ENCODE results near the gene RAI1.

RAI1 gene

GRCh38 chr17:17809531-17810083 lies 128.3 kb downstream of the RAI1 start:
- peaks cover 91% of the 10 kb centered on the region for H3K36me3 Mint-ChIP-seq (ENCODE audit: low read depth)
- no peaks in the 10 kb centered on the region for H3K27me3 Mint-ChIP-seq
- intact Hi-C loops (cut with micrococcal nuclease) = no loop called here
- no peak overlapping the region for H3K4me3 Mint-ChIP-seq
- H3K9me3 Mint-ChIP-seq = no peaks in the 10 kb centered on the region
- H3K27ac Mint-ChIP-seq = no peak overlapping the region
- no peaks in the 10 kb centered on the region for H3K4me1 Mint-ChIP-seq (ENCODE audit: low read depth)

DNA sequence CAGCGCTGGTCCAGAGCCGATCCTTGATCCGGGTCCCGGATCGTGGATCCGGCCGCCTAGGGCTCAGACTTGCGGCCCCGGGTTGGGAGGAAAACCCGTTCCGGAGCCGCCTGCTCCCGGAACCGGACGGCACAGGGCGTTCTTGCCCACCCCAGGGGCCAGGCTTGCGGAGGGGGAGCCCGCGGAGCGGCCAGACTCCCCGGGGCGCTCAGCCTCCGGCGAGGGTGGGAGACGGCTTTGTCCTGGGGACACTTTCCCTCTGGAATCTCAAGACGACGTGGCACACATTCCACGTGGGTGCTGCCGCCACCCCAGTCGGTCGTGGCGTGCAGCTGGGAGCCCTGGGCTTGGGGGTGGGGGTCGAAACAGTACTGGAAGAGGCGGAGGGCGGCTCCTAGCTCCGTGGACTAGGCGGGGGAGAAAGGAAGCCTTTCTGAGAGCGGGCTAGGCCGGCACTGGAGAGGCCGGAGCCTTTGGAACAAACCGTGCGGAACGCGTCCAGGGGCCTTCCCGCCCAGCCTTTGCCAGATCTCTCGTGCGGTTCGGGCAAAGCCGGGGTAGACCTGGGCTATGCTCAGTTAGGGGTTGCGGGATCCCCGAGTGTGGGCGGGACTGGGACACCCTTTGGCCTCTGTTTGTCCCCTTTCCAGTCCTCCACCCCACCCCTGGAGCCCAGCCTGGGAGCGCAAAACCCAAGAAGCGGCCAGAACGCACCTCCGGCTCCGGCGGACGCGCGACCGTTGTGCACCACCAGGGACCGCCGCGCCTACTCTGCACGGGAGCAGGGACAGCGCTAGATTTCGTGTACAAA lies 129.0 kb downstream of the RAI1 start:
- Mint-ChIP-seq H3K4me1 (ENCODE audit: low read depth) (no peaks in the 10 kb centered on the region), H3K27me3 (no peaks in the 10 kb centered on the region), H3K36me3 (ENCODE audit: low read depth) (peaks cover 93% of the 10 kb centered on the region), H3K4me3 (no peak overlapping the region), H3K9me3 (no peaks in the 10 kb centered on the region), H3K27ac (no peak overlapping the region)
- intact Hi-C loops (cut with micrococcal nuclease) = no loop called here

DNA sequence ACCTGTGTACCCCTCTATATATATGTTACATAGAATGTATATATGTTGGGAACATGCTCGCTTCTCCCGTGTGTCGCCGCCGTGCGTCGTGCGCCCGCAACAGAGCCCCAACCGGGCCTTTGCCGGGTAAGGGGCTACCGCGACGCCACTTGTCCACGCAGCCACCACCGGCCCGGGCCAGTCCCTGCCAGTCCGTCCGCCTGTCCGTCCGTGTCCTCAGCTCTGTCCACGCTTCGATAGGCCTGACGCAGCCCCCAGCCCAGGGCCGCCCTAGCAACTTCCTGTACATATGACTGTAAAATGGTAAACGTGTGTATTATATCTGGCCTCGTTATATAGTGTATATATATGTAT lies 129.6 kb downstream of the RAI1 start:
- peaks cover 93% of the 10 kb centered on the region for H3K36me3 Mint-ChIP-seq (ENCODE audit: low read depth)
- intact Hi-C loops (cut with micrococcal nuclease) = no loop called here

DNA sequence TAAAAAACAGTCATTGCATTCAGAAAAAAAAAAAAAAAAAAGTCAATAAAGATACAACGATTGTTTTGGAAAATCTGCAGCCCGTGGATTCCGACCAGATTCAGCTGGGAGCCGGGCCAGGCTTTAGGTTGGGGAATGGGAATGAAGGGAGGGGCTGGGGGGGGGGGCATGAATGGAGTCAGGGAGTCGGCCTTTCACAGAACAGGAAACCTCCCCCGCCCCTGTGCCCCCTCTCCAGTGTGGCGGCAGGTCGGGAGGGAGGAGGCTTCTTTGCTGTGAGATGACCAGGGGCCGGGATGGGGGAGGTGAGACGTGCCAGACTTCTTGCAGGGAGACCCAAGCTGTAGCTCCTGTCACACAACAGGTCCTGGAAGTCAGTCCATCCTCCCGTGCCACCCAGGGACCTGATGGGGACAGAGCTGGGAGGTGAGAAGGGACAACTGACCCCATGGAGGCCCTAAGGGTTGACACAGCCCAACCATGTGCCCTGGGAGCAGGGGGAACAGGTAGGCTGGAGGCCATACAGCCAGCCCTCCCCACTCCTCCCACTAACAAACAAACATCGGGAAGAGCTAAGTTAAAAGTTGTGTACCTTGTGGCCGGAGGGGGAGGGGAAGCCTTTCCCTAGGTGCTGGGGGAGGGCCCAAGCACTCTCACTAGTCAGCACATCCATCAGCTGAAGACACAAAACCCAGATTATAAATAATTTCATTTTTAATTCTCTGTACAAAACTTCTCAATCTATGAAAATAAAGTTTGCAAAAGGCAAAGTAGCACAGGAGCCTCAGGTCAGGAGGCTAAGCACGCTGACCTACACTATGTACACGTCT lies 130.3 kb downstream of the RAI1 start:
- H3K4me3 Mint-ChIP-seq = no peak overlapping the region
- intact Hi-C loops (cut with micrococcal nuclease) = loop anchor here (1.0 kb wide), 1 partner anchor 49 kb away; no protein-coding TSS in a partner anchor
- H3K27ac Mint-ChIP-seq = no peak overlapping the region
- no peaks in the 10 kb centered on the region for H3K9me3 Mint-ChIP-seq
- H3K4me1 Mint-ChIP-seq (ENCODE audit: low read depth) = peaks cover 6% of the 10 kb centered on the region
- peaks cover 94% of the 10 kb centered on the region for H3K36me3 Mint-ChIP-seq (ENCODE audit: low read depth)
- H3K27me3 Mint-ChIP-seq = no peaks in the 10 kb centered on the region

More for the DNA sequence above, 129.6 kb downstream of the RAI1 start:
- no peaks in the 10 kb centered on the region for H3K9me3 Mint-ChIP-seq
- no peak overlapping the region for H3K27ac Mint-ChIP-seq
- no peak overlapping the region for H3K4me3 Mint-ChIP-seq
- H3K4me1 Mint-ChIP-seq (ENCODE audit: low read depth) = no peaks in the 10 kb centered on the region
- no peaks in the 10 kb centered on the region for H3K27me3 Mint-ChIP-seq

- intact Hi-C loops (cut with micrococcal nuclease) = loop anchor here (1.0 kb wide), 1 partner anchor 48 kb away; no protein-coding TSS in a partner anchor
- Mint-ChIP-seq H3K36me3 (ENCODE audit: low read depth) (peaks cover 96% of the 10 kb centered on the region), H3K27ac (no peak overlapping the region), H3K4me1 (ENCODE audit: low read depth) (peaks cover 13% of the 10 kb centered on the region), H3K27me3 (no peaks in the 10 kb centered on the region), H3K9me3 (no peaks in the 10 kb centered on the region), H3K4me3 (no peak overlapping the region)
Observed at GRCh38 chr17:17812211-17813054, 131.2 kb downstream of the RAI1 start.

- H3K4me3 Mint-ChIP-seq = no peak overlapping the region
- peaks cover 98% of the 10 kb centered on the region for H3K36me3 Mint-ChIP-seq (ENCODE audit: low read depth)
- H3K4me1 Mint-ChIP-seq (ENCODE audit: low read depth) = peaks cover 14% of the 10 kb centered on the region
- H3K9me3 Mint-ChIP-seq = no peaks in the 10 kb centered on the region
- H3K27me3 Mint-ChIP-seq = no peaks in the 10 kb centered on the region
- intact Hi-C loops (cut with micrococcal nuclease) = no loop called here
- H3K27ac Mint-ChIP-seq = no peak overlapping the region
Observed at GRCh38 chr17:17813055-17813724, 131.9 kb downstream of the RAI1 start.

GRCh38 chr17:17813725-17814095 lies 132.5 kb downstream of the RAI1 start:
- H3K36me3 Mint-ChIP-seq (ENCODE audit: low read depth) = peaks cover 100% of the 10 kb centered on the region
- H3K9me3 Mint-ChIP-seq = no peaks in the 10 kb centered on the region
- no peaks in the 10 kb centered on the region for H3K27me3 Mint-ChIP-seq
- peaks cover 20% of the 10 kb centered on the region for H3K4me1 Mint-ChIP-seq (ENCODE audit: low read depth)
- H3K27ac Mint-ChIP-seq = no peak overlapping the region
- no peak overlapping the region for H3K4me3 Mint-ChIP-seq
- intact Hi-C loops (cut with micrococcal nuclease) = no loop called here

DNA sequence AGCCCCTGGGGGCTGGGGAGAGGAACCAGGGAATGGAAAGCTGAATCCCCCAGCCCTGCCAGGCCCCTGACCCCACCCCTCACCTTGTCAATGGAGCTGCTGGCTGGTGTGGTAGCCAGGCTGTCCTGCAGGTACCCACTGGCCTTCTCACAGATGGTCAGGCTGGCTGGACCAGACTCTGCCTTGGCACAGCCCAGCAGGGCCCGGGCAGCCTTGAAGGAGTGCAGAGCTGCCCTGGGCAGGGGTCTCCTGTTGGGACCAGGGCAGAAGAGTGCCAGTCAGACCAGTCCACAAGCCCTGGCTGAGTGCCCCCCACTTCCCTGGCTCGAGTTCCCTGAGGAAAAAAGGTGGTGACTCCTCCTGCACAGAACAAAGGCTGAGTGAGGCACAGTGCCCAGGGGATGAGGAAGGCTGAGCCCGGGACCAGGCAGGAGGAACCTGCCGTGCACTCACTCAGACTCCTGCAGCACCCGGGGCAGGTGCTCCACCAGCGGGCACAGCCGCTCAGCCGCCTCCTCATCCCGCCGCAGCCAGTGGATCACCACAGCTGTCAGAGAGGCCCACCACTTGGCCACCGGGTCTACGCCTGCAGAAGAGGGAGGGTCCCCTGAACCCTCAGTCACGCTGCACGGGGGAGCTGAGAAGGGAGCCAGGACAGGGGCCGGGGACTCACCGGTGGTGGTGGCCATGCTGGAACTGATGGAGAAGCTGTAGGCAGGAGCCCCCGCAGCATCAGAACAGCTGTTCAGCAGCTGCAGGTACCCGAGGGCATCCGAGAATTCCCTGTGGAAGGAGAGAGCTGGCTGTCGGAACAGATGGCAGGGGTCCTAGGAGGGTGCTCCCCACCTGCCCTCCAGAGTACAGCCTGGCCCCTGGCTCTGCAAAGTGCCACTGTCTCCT lies 133.2 kb downstream of the RAI1 start:
- H3K4me3 Mint-ChIP-seq = no peak overlapping the region
- peaks cover 100% of the 10 kb centered on the region for H3K36me3 Mint-ChIP-seq (ENCODE audit: low read depth)
- H3K27ac Mint-ChIP-seq = no peak overlapping the region
- H3K9me3 Mint-ChIP-seq = no peaks in the 10 kb centered on the region
- intact Hi-C loops (cut with micrococcal nuclease) = no loop called here
- H3K27me3 Mint-ChIP-seq = no peaks in the 10 kb centered on the region
- H3K4me1 Mint-ChIP-seq (ENCODE audit: low read depth) = peaks cover 27% of the 10 kb centered on the region

- peaks cover 100% of the 10 kb centered on the region for H3K36me3 Mint-ChIP-seq (ENCODE audit: low read depth)
- peaks cover 33% of the 10 kb centered on the region for H3K4me1 Mint-ChIP-seq (ENCODE audit: low read depth)
- H3K27me3 Mint-ChIP-seq = no peaks in the 10 kb centered on the region
- no peak overlapping the region for H3K27ac Mint-ChIP-seq
- intact Hi-C loops (cut with micrococcal nuclease) = no loop called here
- no peak overlapping the region for H3K4me3 Mint-ChIP-seq
- no peaks in the 10 kb centered on the region for H3K9me3 Mint-ChIP-seq
Observed at GRCh38 chr17:17815062-17815406, 133.8 kb downstream of the RAI1 start.

DNA sequence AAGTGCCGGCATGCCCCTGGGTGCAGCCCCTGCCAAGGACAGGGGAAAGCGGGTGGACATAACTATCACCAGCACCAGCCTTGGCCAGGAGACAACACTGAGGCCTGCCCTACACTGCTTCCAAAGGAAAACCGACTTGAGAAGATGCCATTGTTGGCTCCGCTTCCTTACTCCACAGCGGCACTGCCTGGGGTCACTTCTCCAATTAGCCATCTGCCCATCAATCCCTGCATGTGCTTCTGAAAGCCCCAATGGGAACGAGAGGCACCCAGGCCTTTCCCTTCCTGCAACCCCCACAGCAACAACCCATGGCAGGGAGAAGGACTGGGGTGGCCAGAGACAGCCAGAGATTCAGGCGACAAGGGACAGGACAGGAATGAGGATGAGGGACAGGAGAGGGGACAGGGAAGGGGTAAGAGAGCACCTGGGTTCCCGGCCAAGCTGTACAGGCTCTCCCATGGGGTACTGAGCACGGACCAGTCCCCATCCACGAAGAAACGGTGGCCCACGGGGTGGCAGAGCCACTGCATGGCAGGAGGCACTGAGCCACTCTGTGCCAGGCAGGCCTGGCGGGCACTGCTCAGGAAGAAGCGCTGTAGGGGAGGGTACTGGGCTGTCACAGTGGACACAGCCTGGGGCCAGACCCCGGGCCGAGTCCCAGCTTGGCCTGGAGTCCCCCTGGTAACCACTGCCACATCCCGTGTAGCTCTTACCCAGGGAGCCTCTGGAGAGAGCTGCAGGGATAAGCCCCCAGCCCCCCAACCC lies 134.4 kb downstream of the RAI1 start:
- Mint-ChIP-seq H3K36me3 (ENCODE audit: low read depth) (peaks cover 100% of the 10 kb centered on the region), H3K27ac (no peak overlapping the region), H3K4me3 (no peak overlapping the region), H3K4me1 (ENCODE audit: low read depth) (peaks cover 39% of the 10 kb centered on the region), H3K9me3 (no peaks in the 10 kb centered on the region), H3K27me3 (no peaks in the 10 kb centered on the region)
- intact Hi-C loops (cut with micrococcal nuclease) = no loop called here

DNA sequence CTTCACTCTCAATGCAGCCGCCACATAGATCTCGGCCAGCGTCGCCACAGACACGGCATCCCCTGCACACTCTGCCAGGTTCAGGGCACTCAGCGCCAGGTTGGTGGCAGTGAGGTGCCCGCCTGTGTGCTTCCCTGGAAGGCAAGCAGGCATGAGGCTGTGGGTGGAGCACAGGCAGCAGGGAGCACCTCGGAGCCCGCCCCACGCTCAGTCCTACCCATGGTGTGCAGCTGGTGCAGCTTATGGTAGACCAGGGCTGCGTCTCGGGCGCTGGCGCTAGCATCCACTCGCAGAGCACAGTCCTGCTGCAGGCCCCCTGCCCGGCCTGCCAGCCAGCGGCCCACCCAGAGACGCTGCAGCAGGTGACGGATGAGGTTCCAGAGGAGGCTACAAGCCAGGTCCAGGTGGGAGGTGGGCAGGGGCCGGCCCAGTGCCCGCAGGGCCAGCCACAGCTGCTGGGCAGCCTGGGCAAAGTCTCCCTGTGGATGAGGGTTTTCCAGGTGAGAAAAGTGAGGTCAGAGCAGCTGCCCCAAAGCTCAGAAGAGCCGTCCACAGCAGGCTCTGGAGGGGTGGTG lies 135.1 kb downstream of the RAI1 start:
- Mint-ChIP-seq H3K27me3 (no peaks in the 10 kb centered on the region), H3K9me3 (no peaks in the 10 kb centered on the region), H3K4me1 (ENCODE audit: low read depth) (peaks cover 46% of the 10 kb centered on the region), H3K27ac (no peak overlapping the region), H3K4me3 (no peak overlapping the region), H3K36me3 (ENCODE audit: low read depth) (peaks cover 100% of the 10 kb centered on the region)
- intact Hi-C loops (cut with micrococcal nuclease) = no loop called here

Data from dendritic cell treated with granulocyte-macrophage colony-stimulating factor and Interleukin-4, amounts not matched to agents 40 ng/mL and 50 ng/mL, for 4 days (primary cell).